Calu3 (cell line): ENCODE data around the gene PARP12. TPM values are rescaled to one million over a fixed set of nuclear protein-coding genes. Genes with fewer than 3 reads are reported as not detected.
A peak's percentile ranks its signal among the peaks of the same experiment; 100 is the strongest.

Experiments used
- BruUV-seq: library from RNA; stranded (reverse); fragments of 400-500 nt; replicated peaks from 2 replicates; lab custom pipeline; 2021; lab: Mats Ljungman, UMichigan
- CTCF ChIA-PET: fragments of 300-600 bp; sonication (Branson Sonifier 250); formaldehyde crosslinking; loops from one replicate; lab custom pipeline; 2022; ENCODE audit warnings: antibody characterized with exemption; lab: Charles Lee
- DNase-seq: peaks from one replicate; pipeline ENCODE4 v3.0.0; 2022
- H3K27ac Mint-ChIP-seq: one replicate; pipeline ENCODE4 v1.8.0; 2022; ENCODE audit warnings: mixed read lengths; ENCODE audit not compliant: unreplicated experiment
- H3K27me3 Mint-ChIP-seq: one replicate; pipeline ENCODE4 v1.8.0; 2022; ENCODE audit warnings: mixed read lengths; ENCODE audit not compliant: unreplicated experiment
- H3K36me3 Mint-ChIP-seq: one replicate; pipeline ENCODE4 v1.8.0; 2022; ENCODE audit warnings: mild to moderate bottlenecking, moderate library complexity, mixed read lengths; ENCODE audit not compliant: insufficient read depth, unreplicated experiment
- H3K4me1 Mint-ChIP-seq: one replicate; pipeline ENCODE4 v1.8.0; 2022; ENCODE audit warnings: mild to moderate bottlenecking, low read depth, mixed read lengths; ENCODE audit not compliant: unreplicated experiment
- H3K4me3 Mint-ChIP-seq: one replicate; pipeline ENCODE4 v1.8.0; 2022; ENCODE audit warnings: mild to moderate bottlenecking, low read depth, moderate library complexity, mixed read lengths; ENCODE audit not compliant: unreplicated experiment
- H3K9me3 Mint-ChIP-seq: one replicate; pipeline ENCODE4 v1.8.0; 2022; ENCODE audit warnings: low read depth, mixed read lengths; ENCODE audit not compliant: unreplicated experiment
- CTCF ChIP-seq: fragments of 200-600 bp; IDR thresholded peaks from one replicate; pipeline ENCODE4 v1.8.0; 2022; ENCODE audit warnings: antibody characterized with exemption; ENCODE audit not compliant: unreplicated experiment
- intact Hi-C: fragments of 100-400 bp; cut with micrococcal nuclease; formaldehyde crosslinking; loops from one replicate; pipeline ENCODE4 v1.10.0; 2022; ENCODE audit not compliant: unreplicated experiment
- total RNA-seq: library from RNA; stranded (reverse); gene quantifications from 2 replicates; pipeline ENCODE4 v1.2.3, GENCODE V29; 2022

PARP12 gene
- total RNA-seq, 1 experiment from 2014 or later, result 66.6 TPM

- TF ChIP-seq CTCF, result no peak
- no peak for DNase-seq
- Mint-ChIP-seq H3K27ac (no peak overlapping the region), H3K4me3 (no peak overlapping the region), H3K36me3 (peaks cover 22% of the 10 kb centered on the region), H3K4me1 (no peaks in the 10 kb centered on the region), H3K9me3 (no peaks in the 10 kb centered on the region), H3K27me3 (no peaks in the 10 kb centered on the region)
- CTCF ChIA-PET, result interaction anchor here (0.6 kb wide), 1 partner anchor 312 kb away, joined by 3 read pairs; no protein-coding TSS in a partner anchor
- no TSS peak for BruUV-seq
- intact Hi-C loops, result no loop called here
Measured at GRCh38 chr7:140025241-140025640, 37.5 kb downstream of the PARP12 start.

GRCh38 chr7:140024585-140024984, 38.2 kb downstream of the PARP12 start:
- H3K27ac Mint-ChIP-seq, result no peak overlapping the region
- BruUV-seq, result no TSS peak

GRCh38 chr7:140023728-140024127, 39.0 kb downstream of the PARP12 start:
- Mint-ChIP-seq H3K27ac (no peak overlapping the region), H3K27me3 (no peaks in the 10 kb centered on the region), H3K36me3 (peaks cover 22% of the 10 kb centered on the region), H3K4me3 (no peak overlapping the region), H3K4me1 (no peaks in the 10 kb centered on the region), H3K9me3 (no peaks in the 10 kb centered on the region)
- BruUV-seq, result TSS peak; percentile 71
- no peak for TF ChIP-seq CTCF
- intact Hi-C loops, result no loop called here
- no peak for DNase-seq
- CTCF ChIA-PET, result no interaction called here

More at GRCh38 chr7:140024585-140024984, 38.2 kb downstream of the PARP12 start:
- no peaks in the 10 kb centered on the region for H3K27me3 Mint-ChIP-seq
- no peak for TF ChIP-seq CTCF
- H3K4me3 Mint-ChIP-seq, result no peak overlapping the region
- peaks cover 22% of the 10 kb centered on the region for H3K36me3 Mint-ChIP-seq
- CTCF ChIA-PET, result interaction anchor here (0.6 kb wide), 1 partner anchor 313 kb away, joined by 3 read pairs; no protein-coding TSS in a partner anchor
- intact Hi-C loops, result no loop called here
- DNase-seq, result no peak
- no peaks in the 10 kb centered on the region for H3K9me3 Mint-ChIP-seq
- no peaks in the 10 kb centered on the region for H3K4me1 Mint-ChIP-seq

GRCh38 chr7:140022582-140023211, 40.1 kb downstream of the PARP12 start:
- Mint-ChIP-seq H3K4me3 (no peak overlapping the region), H3K27me3 (no peaks in the 10 kb centered on the region), H3K36me3 (peaks cover 18% of the 10 kb centered on the region), H3K4me1 (no peaks in the 10 kb centered on the region), H3K9me3 (no peaks in the 10 kb centered on the region), H3K27ac (no peak overlapping the region)
- TF ChIP-seq CTCF, result no peak
- CTCF ChIA-PET, result interaction anchor here (1.7 kb wide), 1 partner anchor 17 kb away, joined by 4 read pairs; no protein-coding TSS in a partner anchor
- intact Hi-C loops, result no loop called here
- no TSS peak for BruUV-seq
- no peak for DNase-seq
